MM.1S (cell line): Measurements from ENCODE around the gene ZNF593OS.

Source experiments
- DNase-seq: peaks from one replicate; pipeline ENCODE4 v3.0.0-alpha.2; 2015
- H2AFZ ChIP-seq: fragments of 300-600 bp; sonication (generic); 2 replicates; pipeline ENCODE4 v1.6.0; 2016; ENCODE audit warnings: antibody characterized with exemption, low read length
- H3F3A ChIP-seq: fragments of 300-600 bp; sonication (generic); 2 replicates; pipeline ENCODE4 v1.6.1; 2016; ENCODE audit warnings: mild to moderate bottlenecking, antibody characterized with exemption, low read length, moderate library complexity, mixed read lengths; ENCODE audit not compliant: insufficient read depth
- H3K27ac ChIP-seq: fragments of 300-600 bp; sonication (generic); 2 replicates; pipeline ENCODE4 v1.5.1; 2016; ENCODE audit warnings: mild to moderate bottlenecking, low read length
- H3K27me3 ChIP-seq: fragments of 300-600 bp; sonication (generic); replicated peaks from 2 replicates; pipeline ENCODE4 v1.6.0; 2016; ENCODE audit warnings: low read length; ENCODE audit not compliant: insufficient read depth
- H3K36me3 ChIP-seq: fragments of 300-600 bp; sonication (generic); replicated peaks from 2 replicates; pipeline ENCODE4 v1.6.1; 2016; ENCODE audit warnings: mild to moderate bottlenecking, low read length, mixed read lengths; ENCODE audit not compliant: insufficient read depth
- H3K4me1 ChIP-seq: fragments of 300-600 bp; sonication (generic); 2 replicates; pipeline ENCODE4 v1.6.1; 2016; ENCODE audit warnings: low read length, mixed read lengths
- H3K4me2 ChIP-seq: fragments of 300-600 bp; sonication (generic); 2 replicates; pipeline ENCODE4 v1.6.0; 2016; ENCODE audit warnings: low read depth, low read length
- H3K4me3 ChIP-seq: fragments of 300-600 bp; sonication (generic); 2 replicates; pipeline ENCODE4 v1.5.1; 2016; ENCODE audit warnings: low read length, mixed read lengths
- H3K79me2 ChIP-seq: fragments of 300-600 bp; sonication (generic); 2 replicates; pipeline ENCODE4 v1.6.1; 2016; ENCODE audit warnings: mixed run types, low read length, mixed read lengths
- H3K9ac ChIP-seq: fragments of 300-600 bp; sonication (generic); 2 replicates; pipeline ENCODE4 v1.6.1; 2016; ENCODE audit warnings: low read length, mixed read lengths
- H3K9me2 ChIP-seq: fragments of 300-600 bp; sonication (generic); replicated peaks from 2 replicates; pipeline ENCODE4 v1.6.1; 2016; ENCODE audit warnings: mild to moderate bottlenecking, low read length, mixed read lengths; ENCODE audit not compliant: insufficient read depth
- H3K9me3 ChIP-seq: fragments of 300-600 bp; sonication (generic); replicated peaks from 2 replicates; pipeline ENCODE4 v1.6.1; 2016; ENCODE audit warnings: mild to moderate bottlenecking, low read length, mixed read lengths; ENCODE audit not compliant: insufficient read depth
- H4K20me1 ChIP-seq: fragments of 300-600 bp; sonication (generic); 2 replicates; pipeline ENCODE4 v1.6.1; 2016; ENCODE audit warnings: mild to moderate bottlenecking, low read length, moderate library complexity, mixed read lengths; ENCODE audit not compliant: insufficient read depth
- EZH2 ChIP-seq: fragments of 300-600 bp; sonication (generic); optimal IDR thresholded peaks from 2 replicates; pipeline ENCODE3; 2017; ENCODE audit warnings: low read depth, mild to moderate bottlenecking, antibody characterized with exemption, low read length, mixed read lengths
- EZH2phosphoT487 ChIP-seq: fragments of 300-600 bp; sonication (generic); IDR thresholded peaks from 2 replicates; pipeline ENCODE4 v1.6.1; 2018; ENCODE audit warnings: antibody characterized with exemption, low read length
- TF ChIP-seq, protein P1 (sequence below): fragments of 300-600 bp; sonication (generic); IDR thresholded peaks from 2 replicates; pipeline ENCODE4 v1.5.1; 2016; ENCODE audit warnings: antibody characterized with exemption, low read length, mixed read lengths

ZNF593OS gene

DNA sequence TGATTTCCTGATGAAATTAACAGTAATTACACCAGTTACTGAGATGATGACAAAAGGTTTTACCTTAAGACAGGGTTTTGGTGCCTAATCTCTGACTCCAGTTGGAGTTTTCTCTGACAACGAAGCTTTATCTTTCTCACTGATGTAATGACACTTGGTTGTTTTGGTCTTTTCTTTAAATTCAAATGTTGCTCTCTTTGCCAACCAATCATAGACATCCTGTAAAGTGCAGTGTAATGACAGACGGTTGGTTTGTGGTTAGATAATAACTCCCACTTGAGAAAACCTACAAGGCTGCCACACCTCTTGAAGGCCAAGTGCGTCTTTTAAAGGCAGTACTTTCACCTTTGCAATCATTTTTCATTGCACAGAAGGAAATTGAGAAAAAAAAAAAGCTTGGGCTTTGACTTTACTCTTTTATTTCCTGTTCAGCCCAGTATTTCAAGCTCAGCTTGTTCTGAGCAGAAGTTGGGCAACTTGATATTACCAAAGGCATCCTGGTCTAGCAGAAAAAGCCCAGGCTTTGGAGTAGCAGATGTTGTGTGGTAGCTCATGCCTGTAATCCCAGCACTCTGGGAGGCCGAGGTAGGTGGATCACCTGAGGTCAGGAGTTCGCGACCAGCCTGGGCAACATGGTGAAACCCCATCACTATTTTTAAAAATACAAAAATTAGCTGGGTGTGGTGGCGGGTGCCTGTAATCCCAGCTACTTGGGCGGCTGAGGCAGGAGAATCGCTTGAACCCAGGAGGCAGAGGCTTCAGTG lies 45.1 kb downstream of the ZNF593OS start:
- Histone ChIP-seq H3K36me3 (no peaks in the 10 kb centered on the region), H3K4me3 (peak overlapping the region; percentile 32; the same call in 1 of the 2 replicates), H3K9me2 (no peaks in the 10 kb centered on the region), H3K4me2 (peak overlapping the region; percentile 72), H3F3A (peaks cover 18% of the 10 kb centered on the region), H3K27me3 (no peaks in the 10 kb centered on the region), H3K9me3 (no peaks in the 10 kb centered on the region), H3K27ac (peak overlapping the region; percentile 62; the same call in 1 of the 2 replicates), H2AFZ (no peak overlapping the region), H4K20me1 (no peaks in the 10 kb centered on the region), H3K79me2 (peaks cover 35% of the 10 kb centered on the region), H3K9ac (peak overlapping the region; percentile 21; the same call in 1 of the 2 replicates), H3K4me1 (peaks cover 26% of the 10 kb centered on the region)
- peak; percentile 93 for DNase-seq
- TF ChIP-seq, protein P1, sequence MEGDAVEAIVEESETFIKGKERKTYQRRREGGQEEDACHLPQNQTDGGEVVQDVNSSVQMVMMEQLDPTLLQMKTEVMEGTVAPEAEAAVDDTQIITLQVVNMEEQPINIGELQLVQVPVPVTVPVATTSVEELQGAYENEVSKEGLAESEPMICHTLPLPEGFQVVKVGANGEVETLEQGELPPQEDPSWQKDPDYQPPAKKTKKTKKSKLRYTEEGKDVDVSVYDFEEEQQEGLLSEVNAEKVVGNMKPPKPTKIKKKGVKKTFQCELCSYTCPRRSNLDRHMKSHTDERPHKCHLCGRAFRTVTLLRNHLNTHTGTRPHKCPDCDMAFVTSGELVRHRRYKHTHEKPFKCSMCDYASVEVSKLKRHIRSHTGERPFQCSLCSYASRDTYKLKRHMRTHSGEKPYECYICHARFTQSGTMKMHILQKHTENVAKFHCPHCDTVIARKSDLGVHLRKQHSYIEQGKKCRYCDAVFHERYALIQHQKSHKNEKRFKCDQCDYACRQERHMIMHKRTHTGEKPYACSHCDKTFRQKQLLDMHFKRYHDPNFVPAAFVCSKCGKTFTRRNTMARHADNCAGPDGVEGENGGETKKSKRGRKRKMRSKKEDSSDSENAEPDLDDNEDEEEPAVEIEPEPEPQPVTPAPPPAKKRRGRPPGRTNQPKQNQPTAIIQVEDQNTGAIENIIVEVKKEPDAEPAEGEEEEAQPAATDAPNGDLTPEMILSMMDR: no peak
- TF ChIP-seq EZH2phosphoT487 (no peak), EZH2 (no peak)

DNA sequence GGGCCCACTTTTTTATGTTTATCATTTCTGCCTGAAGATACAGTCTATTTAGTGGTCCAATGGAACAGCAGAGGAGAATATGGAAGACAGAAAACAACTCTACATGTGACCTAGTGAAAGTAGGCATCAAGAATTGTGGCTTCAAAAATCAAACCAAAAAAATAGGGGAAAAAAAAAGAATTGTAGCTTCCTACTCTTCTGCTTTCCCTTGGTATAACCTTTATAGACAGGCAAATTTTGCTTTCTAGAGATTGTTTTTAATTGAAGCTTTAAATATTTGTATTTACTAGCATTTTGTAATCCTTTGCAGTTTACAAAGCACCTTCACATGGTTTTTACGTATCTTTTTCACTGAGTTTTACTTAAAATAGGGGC lies 45.7 kb downstream of the ZNF593OS start:
- Histone ChIP-seq H3K27me3 (no peaks in the 10 kb centered on the region), H3K4me2 (peak overlapping the region; percentile 72), H3K9ac (peak overlapping the region; percentile 21; the same call in 1 of the 2 replicates), H3K4me3 (peak overlapping the region; percentile 32; the same call in 1 of the 2 replicates), H2AFZ (no peak overlapping the region), H3K4me1 (peaks cover 26% of the 10 kb centered on the region), H3K9me2 (no peaks in the 10 kb centered on the region), H3K36me3 (no peaks in the 10 kb centered on the region), H4K20me1 (no peaks in the 10 kb centered on the region), H3F3A (peaks cover 18% of the 10 kb centered on the region), H3K79me2 (peaks cover 41% of the 10 kb centered on the region), H3K9me3 (no peaks in the 10 kb centered on the region), H3K27ac (peak overlapping the region; percentile 62; the same call in 1 of the 2 replicates)
- no peak for DNase-seq
- TF ChIP-seq, protein P1: no peak
- TF ChIP-seq EZH2phosphoT487: no peak
- TF ChIP-seq EZH2: no peak

DNA sequence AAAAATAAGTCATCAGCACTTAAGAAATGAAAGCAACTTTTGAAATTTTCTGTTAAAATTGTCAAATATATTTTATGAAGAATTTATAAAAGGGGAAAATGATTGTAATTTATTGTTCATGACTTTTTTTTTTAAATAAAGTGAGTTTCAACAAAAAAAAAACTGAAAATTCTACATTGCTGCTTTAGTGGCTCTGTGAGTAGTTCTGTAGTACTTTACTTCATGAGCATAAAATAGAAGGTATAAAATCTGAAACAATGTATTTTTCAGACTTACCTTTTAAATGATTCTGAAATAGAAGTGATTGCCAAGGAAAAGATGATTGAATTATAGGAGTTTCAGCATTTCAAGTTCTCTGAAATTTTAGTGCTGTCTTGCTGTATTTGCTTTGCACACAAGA lies 46.2 kb downstream of the ZNF593OS start:
- Histone ChIP-seq H3K4me2 (peak overlapping the region; percentile 72; the same call in 1 of the 2 replicates), H3K9me2 (no peaks in the 10 kb centered on the region), H3K79me2 (peaks cover 43% of the 10 kb centered on the region), H3K27me3 (no peaks in the 10 kb centered on the region), H3K36me3 (no peaks in the 10 kb centered on the region), H4K20me1 (no peaks in the 10 kb centered on the region), H3K27ac (peak overlapping the region; percentile 62; the same call in 1 of the 2 replicates), H3K9me3 (no peaks in the 10 kb centered on the region), H3K9ac (no peak overlapping the region), H3F3A (peaks cover 19% of the 10 kb centered on the region), H3K4me1 (peaks cover 28% of the 10 kb centered on the region), H2AFZ (no peak overlapping the region), H3K4me3 (no peak overlapping the region)
- TF ChIP-seq EZH2: no peak
- no peak for TF ChIP-seq EZH2phosphoT487
- TF ChIP-seq, protein P1: no peak
- no peak for DNase-seq
